ENCODE results near the gene MYBPC1.
"Not testable (repeated sequence)": the region's sequence is repeated elsewhere in the genome, so short reads cannot be mapped to it uniquely, and the experiment has no call there.

MYBPC1 gene

GRCh38 chr12:101680647-101681046, 85.9 kb downstream of the MYBPC1 start:
- no peak for ATAC-seq (replicated peaks)
- Mint-ChIP-seq H3K36me3 (no peaks in the 10 kb centered on the region), H3K27me3 (peaks cover 0 to 4% of the 10 kb centered on the region in 2 donors), H3K27ac (no peak overlapping the region), H3K9me3 (no peaks in the 10 kb centered on the region), H3K4me3 (no peak overlapping the region), H3K4me1 (peaks cover 0 to 4% of the 10 kb centered on the region in 2 donors)
- DNase-seq: no peak

- H3K4me1 Mint-ChIP-seq; H3K36me3 Mint-ChIP-seq; H3K27ac Mint-ChIP-seq; DNase-seq; H3K9me3 Mint-ChIP-seq; H3K4me3 Mint-ChIP-seq; ATAC-seq (replicated peaks); H3K27me3 Mint-ChIP-seq: not testable (repeated sequence)
Observed at GRCh38 chr12:101681627-101682026, 86.9 kb downstream of the MYBPC1 start.

GRCh38 chr12:101685092-101685491, 90.3 kb downstream of the MYBPC1 start:
- Mint-ChIP-seq H3K36me3 (no peaks in the 10 kb centered on the region), H3K4me3 (no peak overlapping the region), H3K27me3 (peaks cover 0 to 4% of the 10 kb centered on the region in 2 donors), H3K9me3 (no peaks in the 10 kb centered on the region), H3K27ac (no peak overlapping the region), H3K4me1 (no peaks in the 10 kb centered on the region)
- ATAC-seq (replicated peaks) (no peak), DNase-seq (no peak)

- Mint-ChIP-seq H3K27me3 (peaks cover 0 to 4% of the 10 kb centered on the region in 2 donors), H3K4me3 (no peak overlapping the region), H3K9me3 (no peaks in the 10 kb centered on the region), H3K36me3 (no peaks in the 10 kb centered on the region), H3K27ac (no peak overlapping the region), H3K4me1 (peaks cover 0 to 1% of the 10 kb centered on the region in 2 donors)
- DNase-seq (no peak), ATAC-seq (replicated peaks) (no peak)
Observed at GRCh38 chr12:101686176-101686575, 91.4 kb downstream of the MYBPC1 start.

GRCh38 chr12:101690544-101691098, 95.8 kb downstream of the MYBPC1 start:
- no peaks in the 10 kb centered on the region for H3K27me3 Mint-ChIP-seq
- no peak for ATAC-seq (replicated peaks)
- no peak for DNase-seq
- H3K36me3 Mint-ChIP-seq: no peaks in the 10 kb centered on the region
- H3K9me3 Mint-ChIP-seq: no peaks in the 10 kb centered on the region
- H3K4me3 Mint-ChIP-seq: no peak overlapping the region
- peaks cover 3 to 7% of the 10 kb centered on the region in 2 donors for H3K4me1 Mint-ChIP-seq
- H3K27ac Mint-ChIP-seq: no peak overlapping the region

- DNase-seq: no peak
- Mint-ChIP-seq H3K9me3 (no peaks in the 10 kb centered on the region), H3K36me3 (no peaks in the 10 kb centered on the region), H3K4me1 (peaks cover 9 to 13% of the 10 kb centered on the region in 2 donors), H3K27me3 (no peaks in the 10 kb centered on the region), H3K27ac (no peak overlapping the region), H3K4me3 (no peak overlapping the region)
- no peak for ATAC-seq (replicated peaks)
Observed at GRCh38 chr12:101691503-101692096, 96.8 kb downstream of the MYBPC1 start.

- H3K27ac Mint-ChIP-seq: no peak overlapping the region
- ATAC-seq (replicated peaks) (no peak), DNase-seq (no peak)
- no peaks in the 10 kb centered on the region for H3K27me3 Mint-ChIP-seq
- H3K4me1 Mint-ChIP-seq: peaks cover 20 to 30% of the 10 kb centered on the region in 2 donors
- H3K4me3 Mint-ChIP-seq: no peak overlapping the region
- H3K36me3 Mint-ChIP-seq: peaks cover 0 to 5% of the 10 kb centered on the region in 2 donors
- no peaks in the 10 kb centered on the region for H3K9me3 Mint-ChIP-seq
Observed at GRCh38 chr12:101694297-101694848, 99.6 kb downstream of the MYBPC1 start.

GRCh38 chr12:101694986-101695385, 100.2 kb downstream of the MYBPC1 start:
- no peak for ATAC-seq (replicated peaks)
- peaks cover 0 to 7% of the 10 kb centered on the region in 2 donors for H3K36me3 Mint-ChIP-seq

GRCh38 chr12:101695706-101696105, 100.9 kb downstream of the MYBPC1 start:
- peaks cover 25 to 44% of the 10 kb centered on the region in 2 donors for H3K4me1 Mint-ChIP-seq
- no peak for DNase-seq
- H3K9me3 Mint-ChIP-seq: no peaks in the 10 kb centered on the region
- peak overlapping the region; percentile 95 for H3K27ac Mint-ChIP-seq
- H3K4me3 Mint-ChIP-seq: no peak overlapping the region
- H3K27me3 Mint-ChIP-seq: no peaks in the 10 kb centered on the region
- H3K36me3 Mint-ChIP-seq: peaks cover 0 to 10% of the 10 kb centered on the region in 2 donors
- no peak for ATAC-seq (replicated peaks)

More at GRCh38 chr12:101694986-101695385, 100.2 kb downstream of the MYBPC1 start:
- H3K27me3 Mint-ChIP-seq: no peaks in the 10 kb centered on the region
- peak overlapping the region; percentile 62 for H3K27ac Mint-ChIP-seq
- DNase-seq: no peak
- H3K4me1 Mint-ChIP-seq: peaks cover 20 to 36% of the 10 kb centered on the region in 2 donors
- H3K9me3 Mint-ChIP-seq: no peaks in the 10 kb centered on the region
- H3K4me3 Mint-ChIP-seq: no peak overlapping the region

GRCh38 chr12:101696251-101697196, 101.8 kb downstream of the MYBPC1 start:
- DNase-seq: peak; percentile 13
- Mint-ChIP-seq H3K4me1 (peaks cover 27 to 52% of the 10 kb centered on the region in 2 donors), H3K9me3 (no peaks in the 10 kb centered on the region), H3K27me3 (no peaks in the 10 kb centered on the region), H3K27ac (peak overlapping the region; percentile 95), H3K4me3 (peak overlapping the region; percentile 90 to 98), H3K36me3 (peaks cover 0 to 10% of the 10 kb centered on the region in 2 donors)
- peak in 1 of 2 donors; percentile 14 for ATAC-seq (replicated peaks)

- Mint-ChIP-seq H3K27ac (peak within 1 kb of the TSS; percentile 97), H3K36me3 (peaks cover 0 to 10% of the 10 kb centered on the region in 2 donors), H3K9me3 (no peaks in the 10 kb centered on the region), H3K4me1 (peaks cover 28 to 60% of the 10 kb centered on the region in 2 donors), H3K4me3 (peak within 1 kb of the TSS; percentile 94 to 98), H3K27me3 (no peaks in the 10 kb centered on the region)
- peak; percentile 80 for DNase-seq
- ATAC-seq (replicated peaks): peak; percentile 77
Observed at GRCh38 chr12:101697197-101697929, 102.6 kb downstream of the MYBPC1 start, which contains the start of gene CHPT1. Gene CHPT1, plus strand, starts transcription at chr12:101697640. Its CDS starts 222 bp downstream, at chr12:101697862.

GRCh38 chr12:101697930-101698799, 103.4 kb downstream of the MYBPC1 start:
- peak overlapping the region; percentile 97 for H3K27ac Mint-ChIP-seq
- peak overlapping the region; percentile 94 to 98 for H3K4me3 Mint-ChIP-seq
- H3K36me3 Mint-ChIP-seq: peaks cover 3 to 15% of the 10 kb centered on the region in 2 donors
- ATAC-seq (replicated peaks): peak; percentile 43 to 48
- H3K9me3 Mint-ChIP-seq: no peaks in the 10 kb centered on the region
- DNase-seq: peak; percentile 28
- peaks cover 35 to 68% of the 10 kb centered on the region in 2 donors for H3K4me1 Mint-ChIP-seq
- H3K27me3 Mint-ChIP-seq: no peaks in the 10 kb centered on the region

All from stimulated activated naive B cell treated with anti-CD40 and anti-IgM and Interleukin-4, amounts not matched to agents 10 μg/mL and 1 μg/mL and 100 μg/mL, for 72 hours (primary cell).